Astrocyte (in vitro differentiated cells and primary cell): ENCODE measurements around the gene RPS3A.

Experiments
- CTCF ChIP-seq: IDR thresholded peaks from 2 replicates; pipeline ENCODE4 v1.5.1; 2011; ENCODE audit warnings: low read depth, mild to moderate bottlenecking, inconsistent platforms, low read length, moderate library complexity; ENCODE audit not compliant: insufficient read depth
- EZH2 ChIP-seq: IDR thresholded peaks from 2 replicates; pipeline ENCODE4 v1.6.1; 2012; ENCODE audit warnings: mild to moderate bottlenecking, low read length, inconsistent platforms; ENCODE audit not compliant: insufficient read depth

- no peak for TF ChIP-seq CTCF
- no peak for TF ChIP-seq EZH2
Observed at GRCh38 chr4:151067316-151067970, 32.0 kb upstream of the RPS3A start.
